ENCODE measurements around the gene TSPAN4. TPM values are rescaled to one million over a fixed set of nuclear protein-coding genes. Genes with fewer than 3 reads are reported as not detected.
A peak's percentile ranks its signal among the peaks of the same experiment; 100 is the strongest.

TSPAN4 gene
- total RNA-seq, 3 donors from 2014 or later (not counting 1 experiment from before 2014, with no cell fraction given), result 11.2 to 18.6 (median 14.6) TPM

DNA sequence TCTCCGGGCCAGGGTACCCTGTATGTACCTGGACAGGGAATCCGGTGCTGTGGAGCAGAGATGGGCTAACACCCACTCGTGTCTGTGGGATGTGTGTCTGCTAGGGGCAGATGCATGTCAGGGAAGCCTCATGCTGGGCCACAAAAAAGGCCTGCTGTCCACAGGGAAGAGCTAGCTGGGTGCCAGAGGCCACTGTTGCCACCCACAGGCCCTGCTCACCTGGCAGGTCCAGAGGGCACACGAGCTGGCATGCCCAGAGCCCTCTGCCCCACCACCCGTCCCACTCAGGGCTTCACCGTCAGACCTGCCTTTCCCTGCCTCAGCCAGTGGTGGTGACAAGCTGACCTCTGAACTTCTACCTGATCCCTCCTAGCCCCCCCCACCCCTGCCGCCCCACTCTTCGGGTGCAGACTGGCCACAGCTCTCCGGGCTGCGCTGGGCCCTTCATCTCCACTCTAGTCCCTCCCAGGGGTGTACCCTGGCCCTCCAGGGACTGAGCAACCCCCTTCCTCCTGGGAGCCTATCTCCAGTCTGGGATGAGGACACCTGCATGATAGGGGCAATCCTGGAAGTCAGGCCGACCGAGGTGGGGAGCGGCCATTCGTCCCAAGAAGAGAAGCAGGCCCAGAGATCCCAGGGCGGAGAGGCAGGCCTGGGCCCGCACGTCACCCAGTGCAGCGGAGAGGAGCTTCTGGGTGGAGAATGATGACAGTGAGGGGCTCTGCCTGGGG lies 45.9 kb upstream of the TSPAN4 start:
- ATAC-seq (no peak), DNase-seq (no peak)
- Histone ChIP-seq H3K4me3 (ENCODE audit: low read length) (peak overlapping the region; percentile 91), H3K27me3 (ENCODE audit: control insufficient read depth, insufficient read depth, low read length) (no peaks in the 10 kb centered on the region), H3K36me3 (ENCODE audit: control insufficient read depth, insufficient read depth, low read length) (peaks cover 21% of the 10 kb centered on the region), H3K27ac (ENCODE audit: low read length) (peak overlapping the region; percentile 96), H3K9me3 (ENCODE audit: control insufficient read depth, insufficient read depth, low read length) (no peaks in the 10 kb centered on the region), H3K4me1 (ENCODE audit: control insufficient read depth, insufficient read depth, low read length) (peaks cover 36% of the 10 kb centered on the region)
- Mint-ChIP-seq H3K27me3 (ENCODE audit: low read depth in 2 of 2) (no peaks in the 10 kb centered on the region), H3K9me3 (no peaks in the 10 kb centered on the region), H3K4me1 (peaks cover 0 to 18% of the 10 kb centered on the region in 2 donors), H3K27ac (peak overlapping the region; percentile 93 to 95), H3K36me3 (no peaks in the 10 kb centered on the region), H3K4me3 (peak overlapping the region; percentile 95)
- TF ChIP-seq, protein P1, sequence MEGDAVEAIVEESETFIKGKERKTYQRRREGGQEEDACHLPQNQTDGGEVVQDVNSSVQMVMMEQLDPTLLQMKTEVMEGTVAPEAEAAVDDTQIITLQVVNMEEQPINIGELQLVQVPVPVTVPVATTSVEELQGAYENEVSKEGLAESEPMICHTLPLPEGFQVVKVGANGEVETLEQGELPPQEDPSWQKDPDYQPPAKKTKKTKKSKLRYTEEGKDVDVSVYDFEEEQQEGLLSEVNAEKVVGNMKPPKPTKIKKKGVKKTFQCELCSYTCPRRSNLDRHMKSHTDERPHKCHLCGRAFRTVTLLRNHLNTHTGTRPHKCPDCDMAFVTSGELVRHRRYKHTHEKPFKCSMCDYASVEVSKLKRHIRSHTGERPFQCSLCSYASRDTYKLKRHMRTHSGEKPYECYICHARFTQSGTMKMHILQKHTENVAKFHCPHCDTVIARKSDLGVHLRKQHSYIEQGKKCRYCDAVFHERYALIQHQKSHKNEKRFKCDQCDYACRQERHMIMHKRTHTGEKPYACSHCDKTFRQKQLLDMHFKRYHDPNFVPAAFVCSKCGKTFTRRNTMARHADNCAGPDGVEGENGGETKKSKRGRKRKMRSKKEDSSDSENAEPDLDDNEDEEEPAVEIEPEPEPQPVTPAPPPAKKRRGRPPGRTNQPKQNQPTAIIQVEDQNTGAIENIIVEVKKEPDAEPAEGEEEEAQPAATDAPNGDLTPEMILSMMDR (IDR thresholded peaks at IDR 0.05), result no peak
- intact Hi-C loops (cut with micrococcal nuclease), result loop anchor here (1.0 kb wide), 2 partner anchors 13 to 19 kb away; partner anchors contain the start of genes GATD1 and RPLP2
- WGBS (ENCODE audit: insufficient coverage), result 27% methylated on average over 18 of the region's 18 CpGs

DNA sequence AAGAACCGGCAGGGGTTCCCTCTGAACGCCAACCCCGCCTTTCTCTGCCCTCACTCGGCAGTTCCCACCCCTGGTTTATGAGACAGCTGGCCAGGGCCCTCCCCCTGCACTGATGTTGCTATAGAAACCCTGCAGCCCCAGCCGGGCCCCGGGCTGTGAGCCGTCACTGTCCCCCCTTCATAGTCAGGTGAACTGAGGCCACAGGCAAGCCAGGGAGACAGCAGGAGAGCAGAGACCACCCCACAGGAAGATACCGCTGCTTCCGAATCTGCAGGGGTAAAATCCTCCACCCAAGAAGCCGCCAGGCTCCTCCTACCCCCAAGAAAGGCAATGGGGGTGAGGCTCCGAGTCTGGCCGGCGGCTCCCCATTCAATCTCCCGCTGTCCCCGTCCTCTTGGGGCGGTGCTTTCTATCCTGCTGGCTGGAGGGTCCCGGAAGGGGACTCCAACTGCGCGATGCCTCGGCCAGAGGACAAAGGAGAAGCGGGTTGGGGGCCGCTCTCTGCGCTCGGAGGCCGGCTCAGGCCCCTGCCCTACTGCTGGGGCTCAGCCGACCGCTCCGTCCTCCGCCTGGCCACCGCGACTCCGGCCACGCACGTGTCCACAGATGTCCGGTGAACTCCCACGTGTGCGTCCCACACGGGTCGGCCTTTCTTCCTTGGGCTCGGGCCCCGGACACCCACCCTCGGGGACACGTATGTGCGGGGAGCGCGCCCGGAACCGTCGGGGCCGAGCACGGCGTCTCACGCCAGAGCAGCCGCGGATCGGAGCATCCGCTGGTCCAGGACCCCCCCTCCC lies 45.2 kb upstream of the TSPAN4 start:
- H3K9me3 Mint-ChIP-seq, result no peaks in the 10 kb centered on the region
- peaks cover 0 to 18% of the 10 kb centered on the region in 2 donors for H3K4me1 Mint-ChIP-seq
- WGBS (ENCODE audit: insufficient coverage), result under 1% methylated on average over 57 of the region's 57 CpGs
- H3K36me3 Mint-ChIP-seq, result no peaks in the 10 kb centered on the region
- Histone ChIP-seq H3K4me1 (ENCODE audit: control insufficient read depth, insufficient read depth, low read length) (peaks cover 36% of the 10 kb centered on the region), H3K4me3 (ENCODE audit: low read length) (peak overlapping the region; percentile 91), H3K27ac (ENCODE audit: low read length) (peak overlapping the region; percentile 96), H3K36me3 (ENCODE audit: control insufficient read depth, insufficient read depth, low read length) (peaks cover 19% of the 10 kb centered on the region), H3K9me3 (ENCODE audit: control insufficient read depth, insufficient read depth, low read length) (no peaks in the 10 kb centered on the region), H3K27me3 (ENCODE audit: control insufficient read depth, insufficient read depth, low read length) (no peaks in the 10 kb centered on the region)
- peak overlapping the region; percentile 93 to 95 for H3K27ac Mint-ChIP-seq
- H3K4me3 Mint-ChIP-seq, result peak overlapping the region; percentile 95
- peak; percentile 61 to 71 (median 66) for ATAC-seq
- TF ChIP-seq, protein P1 (IDR thresholded peaks at IDR 0.05), result no peak
- no peaks in the 10 kb centered on the region for H3K27me3 Mint-ChIP-seq (ENCODE audit: low read depth in 2 of 2)
- intact Hi-C loops (cut with micrococcal nuclease), result loop anchor here (1.0 kb wide), 1 partner anchor 12 kb away; the partner anchor contains the start of gene RPLP2
- peak; percentile 77 to 90 for DNase-seq

DNA sequence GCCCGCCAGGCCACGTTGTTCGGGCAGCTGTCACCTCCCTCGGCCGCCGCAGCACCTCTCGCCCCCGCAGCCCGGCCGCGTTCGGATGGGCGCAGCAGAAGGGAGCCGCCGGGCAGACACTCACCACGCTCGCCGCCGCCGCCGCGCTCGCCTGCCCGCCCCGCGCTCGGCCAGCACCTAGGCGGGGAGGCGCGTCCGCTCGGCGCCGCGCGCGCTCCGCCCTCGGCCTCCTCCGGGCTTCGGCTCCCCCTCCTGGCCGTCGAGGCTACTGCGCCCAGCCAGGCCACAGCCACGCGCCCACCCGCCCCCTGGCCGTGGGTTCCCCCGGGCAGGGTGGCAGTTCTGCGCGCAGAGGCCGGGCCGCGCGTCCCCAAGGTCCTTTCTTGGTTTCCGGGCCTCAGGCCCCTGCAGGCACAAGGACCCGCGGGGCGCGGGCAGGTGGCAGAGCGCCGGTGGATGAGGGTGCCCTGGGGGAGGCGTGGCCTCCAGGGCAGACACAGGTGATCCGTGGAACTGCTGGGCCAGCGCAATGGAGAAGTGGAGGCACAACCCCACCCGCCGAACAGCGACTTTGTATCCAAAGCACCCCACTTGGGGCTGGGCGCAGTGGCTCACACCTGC lies 44.4 kb upstream of the TSPAN4 start, which contains the start of gene SLC25A22:
SLC25A22 (minus strand) TSS at position 189 of the 621 bp plus-strand sequence. CDS start 3,275 bp downstream, outside the sequence.
- peak; percentile 68 to 86 (median 73) for ATAC-seq
- 2% methylated on average over 69 of the region's 69 CpGs for WGBS (ENCODE audit: insufficient coverage)
- Histone ChIP-seq H3K27me3 (ENCODE audit: control insufficient read depth, insufficient read depth, low read length) (no peaks in the 10 kb centered on the region), H3K36me3 (ENCODE audit: control insufficient read depth, insufficient read depth, low read length) (peaks cover 16% of the 10 kb centered on the region), H3K4me1 (ENCODE audit: control insufficient read depth, insufficient read depth, low read length) (peaks cover 36% of the 10 kb centered on the region), H3K4me3 (ENCODE audit: low read length) (peak within 1 kb of the TSS; percentile 91), H3K9me3 (ENCODE audit: control insufficient read depth, insufficient read depth, low read length) (no peaks in the 10 kb centered on the region), H3K27ac (ENCODE audit: low read length) (peak within 1 kb of the TSS; percentile 96)
- TF ChIP-seq, protein P1 (IDR thresholded peaks at IDR 0.05), result peak; percentile 89
- Mint-ChIP-seq H3K4me3 (peak within 1 kb of the TSS; percentile 95), H3K4me1 (peaks cover 0 to 18% of the 10 kb centered on the region in 2 donors), H3K27ac (peak within 1 kb of the TSS; percentile 93 to 95), H3K9me3 (no peaks in the 10 kb centered on the region), H3K36me3 (no peaks in the 10 kb centered on the region), H3K27me3 (ENCODE audit: low read depth in 2 of 2) (no peaks in the 10 kb centered on the region)
- intact Hi-C loops (cut with micrococcal nuclease), result no loop called here
- peak; percentile 90 to 94 for DNase-seq
